Measurements from ENCODE around the gene RNU1-3.
"Not testable (repeated sequence)": the region's sequence is repeated elsewhere in the genome, so short reads cannot be mapped to it uniquely, and the experiment has no call there.

RNU1-3 gene

GRCh38 chr1:16682803-16683202, 16.1 kb upstream of the RNU1-3 start:
- H3K4me1 ChIP-seq (ENCODE audit: control insufficient read depth, insufficient read depth, low read length, poor library complexity, severe bottlenecking); H3K4me3 ChIP-seq (ENCODE audit: insufficient read depth, low read depth, low read length, poor library complexity, severe bottlenecking); H3K27ac ChIP-seq (ENCODE audit: insufficient read depth, low read length, poor library complexity, severe bottlenecking); H3K9me3 ChIP-seq (ENCODE audit: control insufficient read depth, low read length); DNase-seq; H3K27me3 ChIP-seq (replicated peaks; ENCODE audit: control insufficient read depth, insufficient read depth, low read length, poor library complexity, severe bottlenecking); H3K36me3 ChIP-seq (ENCODE audit: control insufficient read depth, insufficient read depth, low read length): not testable (repeated sequence)

GRCh38 chr1:16680366-16680765, 13.6 kb upstream of the RNU1-3 start:
- not testable (repeated sequence) for H3K27me3 ChIP-seq (replicated peaks; ENCODE audit: control insufficient read depth, insufficient read depth, low read length, poor library complexity, severe bottlenecking); H3K36me3 ChIP-seq (ENCODE audit: control insufficient read depth, insufficient read depth, low read length); H3K4me1 ChIP-seq (ENCODE audit: control insufficient read depth, insufficient read depth, low read length, poor library complexity, severe bottlenecking); DNase-seq; H3K9me3 ChIP-seq (ENCODE audit: control insufficient read depth, low read length); H3K4me3 ChIP-seq (ENCODE audit: insufficient read depth, low read depth, low read length, poor library complexity, severe bottlenecking); H3K27ac ChIP-seq (ENCODE audit: insufficient read depth, low read length, poor library complexity, severe bottlenecking)

- H3K27ac ChIP-seq (ENCODE audit: insufficient read depth, low read length, poor library complexity, severe bottlenecking) = no peak overlapping the region
- no peaks in the 10 kb centered on the region for H3K9me3 ChIP-seq (ENCODE audit: control insufficient read depth, low read length)
- DNase-seq = no peak
- no peaks in the 10 kb centered on the region for H3K36me3 ChIP-seq (ENCODE audit: control insufficient read depth, insufficient read depth, low read length)
- no peaks in the 10 kb centered on the region for H3K27me3 ChIP-seq (replicated peaks; ENCODE audit: control insufficient read depth, insufficient read depth, low read length, poor library complexity, severe bottlenecking)
- no peak overlapping the region for H3K4me3 ChIP-seq (ENCODE audit: insufficient read depth, low read depth, low read length, poor library complexity, severe bottlenecking)
- H3K4me1 ChIP-seq (ENCODE audit: control insufficient read depth, insufficient read depth, low read length, poor library complexity, severe bottlenecking) = peaks cover 8% of the 10 kb centered on the region
Observed at GRCh38 chr1:16677552-16678431, 11.0 kb upstream of the RNU1-3 start.

GRCh38 chr1:16676661-16677523, 10.1 kb upstream of the RNU1-3 start:
- H3K27ac ChIP-seq (ENCODE audit: insufficient read depth, low read length, poor library complexity, severe bottlenecking); H3K27me3 ChIP-seq (replicated peaks; ENCODE audit: control insufficient read depth, insufficient read depth, low read length, poor library complexity, severe bottlenecking); H3K4me1 ChIP-seq (ENCODE audit: control insufficient read depth, insufficient read depth, low read length, poor library complexity, severe bottlenecking); H3K4me3 ChIP-seq (ENCODE audit: insufficient read depth, low read depth, low read length, poor library complexity, severe bottlenecking); H3K9me3 ChIP-seq (ENCODE audit: control insufficient read depth, low read length); H3K36me3 ChIP-seq (ENCODE audit: control insufficient read depth, insufficient read depth, low read length); DNase-seq: not testable (repeated sequence)

- H3K4me1 ChIP-seq (ENCODE audit: control insufficient read depth, insufficient read depth, low read length, poor library complexity, severe bottlenecking); DNase-seq; H3K9me3 ChIP-seq (ENCODE audit: control insufficient read depth, low read length); H3K4me3 ChIP-seq (ENCODE audit: insufficient read depth, low read depth, low read length, poor library complexity, severe bottlenecking); H3K27me3 ChIP-seq (replicated peaks; ENCODE audit: control insufficient read depth, insufficient read depth, low read length, poor library complexity, severe bottlenecking); H3K27ac ChIP-seq (ENCODE audit: insufficient read depth, low read length, poor library complexity, severe bottlenecking); H3K36me3 ChIP-seq (ENCODE audit: control insufficient read depth, insufficient read depth, low read length): not testable (repeated sequence)
Observed at GRCh38 chr1:16675118-16675510, 8.4 kb upstream of the RNU1-3 start.

GRCh38 chr1:16673976-16674375, 7.2 kb upstream of the RNU1-3 start:
- H3K27me3 ChIP-seq (replicated peaks; ENCODE audit: control insufficient read depth, insufficient read depth, low read length, poor library complexity, severe bottlenecking); H3K27ac ChIP-seq (ENCODE audit: insufficient read depth, low read length, poor library complexity, severe bottlenecking); H3K36me3 ChIP-seq (ENCODE audit: control insufficient read depth, insufficient read depth, low read length); DNase-seq; H3K4me1 ChIP-seq (ENCODE audit: control insufficient read depth, insufficient read depth, low read length, poor library complexity, severe bottlenecking); H3K9me3 ChIP-seq (ENCODE audit: control insufficient read depth, low read length); H3K4me3 ChIP-seq (ENCODE audit: insufficient read depth, low read depth, low read length, poor library complexity, severe bottlenecking): not testable (repeated sequence)

GRCh38 chr1:16665836-16666235, 912 bp downstream of the RNU1-3 start:
- not testable (repeated sequence) for H3K4me1 ChIP-seq (ENCODE audit: control insufficient read depth, insufficient read depth, low read length, poor library complexity, severe bottlenecking); DNase-seq; H3K9me3 ChIP-seq (ENCODE audit: control insufficient read depth, low read length); H3K27me3 ChIP-seq (replicated peaks; ENCODE audit: control insufficient read depth, insufficient read depth, low read length, poor library complexity, severe bottlenecking); H3K4me3 ChIP-seq (ENCODE audit: insufficient read depth, low read depth, low read length, poor library complexity, severe bottlenecking); H3K27ac ChIP-seq (ENCODE audit: insufficient read depth, low read length, poor library complexity, severe bottlenecking); H3K36me3 ChIP-seq (ENCODE audit: control insufficient read depth, insufficient read depth, low read length)

GRCh38 chr1:16658234-16658633, 8.5 kb downstream of the RNU1-3 start:
- not testable (repeated sequence) for H3K36me3 ChIP-seq (ENCODE audit: control insufficient read depth, insufficient read depth, low read length); H3K9me3 ChIP-seq (ENCODE audit: control insufficient read depth, low read length); H3K27me3 ChIP-seq (replicated peaks; ENCODE audit: control insufficient read depth, insufficient read depth, low read length, poor library complexity, severe bottlenecking); H3K4me1 ChIP-seq (ENCODE audit: control insufficient read depth, insufficient read depth, low read length, poor library complexity, severe bottlenecking); H3K4me3 ChIP-seq (ENCODE audit: insufficient read depth, low read depth, low read length, poor library complexity, severe bottlenecking); DNase-seq; H3K27ac ChIP-seq (ENCODE audit: insufficient read depth, low read length, poor library complexity, severe bottlenecking)

GRCh38 chr1:16656981-16657683, 9.6 kb downstream of the RNU1-3 start:
- H3K36me3 ChIP-seq (ENCODE audit: control insufficient read depth, insufficient read depth, low read length); H3K4me3 ChIP-seq (ENCODE audit: insufficient read depth, low read depth, low read length, poor library complexity, severe bottlenecking); DNase-seq; H3K4me1 ChIP-seq (ENCODE audit: control insufficient read depth, insufficient read depth, low read length, poor library complexity, severe bottlenecking); H3K27me3 ChIP-seq (replicated peaks; ENCODE audit: control insufficient read depth, insufficient read depth, low read length, poor library complexity, severe bottlenecking); H3K9me3 ChIP-seq (ENCODE audit: control insufficient read depth, low read length); H3K27ac ChIP-seq (ENCODE audit: insufficient read depth, low read length, poor library complexity, severe bottlenecking): not testable (repeated sequence)

- H3K4me1 ChIP-seq (ENCODE audit: control insufficient read depth, insufficient read depth, low read length, poor library complexity, severe bottlenecking); H3K36me3 ChIP-seq (ENCODE audit: control insufficient read depth, insufficient read depth, low read length); DNase-seq; H3K9me3 ChIP-seq (ENCODE audit: control insufficient read depth, low read length); H3K27me3 ChIP-seq (replicated peaks; ENCODE audit: control insufficient read depth, insufficient read depth, low read length, poor library complexity, severe bottlenecking); H3K27ac ChIP-seq (ENCODE audit: insufficient read depth, low read length, poor library complexity, severe bottlenecking); H3K4me3 ChIP-seq (ENCODE audit: insufficient read depth, low read depth, low read length, poor library complexity, severe bottlenecking): not testable (repeated sequence)
Observed at GRCh38 chr1:16656574-16656973, 10.2 kb downstream of the RNU1-3 start.

Measured in effector memory CD4-positive, alpha-beta T cell (primary cell).